ENCODE data around the gene ACOT4.

Gene ACOT4

GRCh38 chr14:73607241-73607640 lies 15.6 kb downstream of the ACOT4 start:
- ATAC-seq, result no peak
- no peak for TF ChIP-seq PPARA (CRISPR knock-in tag; IDR thresholded peaks at IDR 0.05; ENCODE audit: borderline replicate concordance)
- TF ChIP-seq ESRRG (CRISPR knock-in tag; IDR thresholded peaks at IDR 0.05), result no peak
- no peak for TF ChIP-seq POU6F1 (CRISPR knock-in tag; IDR thresholded peaks at IDR 0.05; ENCODE audit: borderline replicate concordance, low read depth)
- no peak for TF ChIP-seq BACH2 (CRISPR knock-in tag; IDR thresholded peaks at IDR 0.05; ENCODE audit: borderline replicate concordance)
- TF ChIP-seq, protein P1, sequence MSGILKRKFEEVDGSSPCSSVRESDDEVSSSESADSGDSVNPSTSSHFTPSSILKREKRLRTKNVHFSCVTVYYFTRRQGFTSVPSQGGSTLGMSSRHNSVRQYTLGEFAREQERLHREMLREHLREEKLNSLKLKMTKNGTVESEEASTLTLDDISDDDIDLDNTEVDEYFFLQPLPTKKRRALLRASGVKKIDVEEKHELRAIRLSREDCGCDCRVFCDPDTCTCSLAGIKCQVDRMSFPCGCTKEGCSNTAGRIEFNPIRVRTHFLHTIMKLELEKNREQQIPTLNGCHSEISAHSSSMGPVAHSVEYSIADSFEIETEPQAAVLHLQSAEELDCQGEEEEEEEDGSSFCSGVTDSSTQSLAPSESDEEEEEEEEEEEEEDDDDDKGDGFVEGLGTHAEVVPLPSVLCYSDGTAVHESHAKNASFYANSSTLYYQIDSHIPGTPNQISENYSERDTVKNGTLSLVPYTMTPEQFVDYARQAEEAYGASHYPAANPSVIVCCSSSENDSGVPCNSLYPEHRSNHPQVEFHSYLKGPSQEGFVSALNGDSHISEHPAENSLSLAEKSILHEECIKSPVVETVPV (CRISPR knock-in tag; IDR thresholded peaks at IDR 0.05), result no peak
- no peak for TF ChIP-seq SNAI2 (CRISPR knock-in tag; IDR thresholded peaks at IDR 0.05)
- TF ChIP-seq GLIS3 (CRISPR knock-in tag; IDR thresholded peaks at IDR 0.05), result no peak
- TF ChIP-seq, protein P2, sequence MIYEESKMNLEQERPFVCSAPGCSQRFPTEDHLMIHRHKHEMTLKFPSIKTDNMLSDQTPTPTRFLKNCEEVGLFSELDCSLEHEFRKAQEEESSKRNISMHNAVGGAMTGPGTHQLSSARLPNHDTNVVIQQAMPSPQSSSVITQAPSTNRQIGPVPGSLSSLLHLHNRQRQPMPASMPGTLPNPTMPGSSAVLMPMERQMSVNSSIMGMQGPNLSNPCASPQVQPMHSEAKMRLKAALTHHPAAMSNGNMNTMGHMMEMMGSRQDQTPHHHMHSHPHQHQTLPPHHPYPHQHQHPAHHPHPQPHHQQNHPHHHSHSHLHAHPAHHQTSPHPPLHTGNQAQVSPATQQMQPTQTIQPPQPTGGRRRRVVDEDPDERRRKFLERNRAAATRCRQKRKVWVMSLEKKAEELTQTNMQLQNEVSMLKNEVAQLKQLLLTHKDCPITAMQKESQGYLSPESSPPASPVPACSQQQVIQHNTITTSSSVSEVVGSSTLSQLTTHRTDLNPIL (CRISPR knock-in tag; IDR thresholded peaks at IDR 0.05; ENCODE audit: low read depth), result no peak
- no peak for TF ChIP-seq RARB (CRISPR knock-in tag; IDR thresholded peaks at IDR 0.05)
- no peak for TF ChIP-seq TCF4 (CRISPR knock-in tag; IDR thresholded peaks at IDR 0.05; ENCODE audit: borderline replicate concordance)
- no peak for TF ChIP-seq ZFP30 (CRISPR knock-in tag; IDR thresholded peaks at IDR 0.05)
- TF ChIP-seq ZNF70 (CRISPR knock-in tag; IDR thresholded peaks at IDR 0.05), result no peak
- TF ChIP-seq ISL1 (CRISPR knock-in tag; IDR thresholded peaks at IDR 0.05), result no peak
- no peak for TF ChIP-seq CSDC2 (CRISPR knock-in tag; IDR thresholded peaks at IDR 0.05)
- TF ChIP-seq ARNTL (CRISPR knock-in tag; IDR thresholded peaks at IDR 0.05; ENCODE audit: borderline replicate concordance, low read depth), result no peak

- TF ChIP-seq ZC3H10 (CRISPR knock-in tag; IDR thresholded peaks at IDR 0.05) (no peak), RARB (CRISPR knock-in tag; IDR thresholded peaks at IDR 0.05) (no peak), SNAI2 (CRISPR knock-in tag; IDR thresholded peaks at IDR 0.05) (no peak), TCF4 (CRISPR knock-in tag; IDR thresholded peaks at IDR 0.05; ENCODE audit: borderline replicate concordance) (no peak), TOX (CRISPR knock-in tag; IDR thresholded peaks at IDR 0.05; ENCODE audit: borderline replicate concordance) (no peak), ZNF8 (CRISPR knock-in tag; IDR thresholded peaks at IDR 0.05) (no peak)
- ATAC-seq, result no peak
Measured at GRCh38 chr14:73610687-73611086, 19.0 kb downstream of the ACOT4 start.

GRCh38 chr14:73612339-73613045 lies 20.8 kb downstream of the ACOT4 start, which contains the start of gene ACOT6:
ACOT6 (plus strand) TSS chr14:73612517; CDS start chr14:73612572, 55 bp downstream.
- TF ChIP-seq, protein P3, sequence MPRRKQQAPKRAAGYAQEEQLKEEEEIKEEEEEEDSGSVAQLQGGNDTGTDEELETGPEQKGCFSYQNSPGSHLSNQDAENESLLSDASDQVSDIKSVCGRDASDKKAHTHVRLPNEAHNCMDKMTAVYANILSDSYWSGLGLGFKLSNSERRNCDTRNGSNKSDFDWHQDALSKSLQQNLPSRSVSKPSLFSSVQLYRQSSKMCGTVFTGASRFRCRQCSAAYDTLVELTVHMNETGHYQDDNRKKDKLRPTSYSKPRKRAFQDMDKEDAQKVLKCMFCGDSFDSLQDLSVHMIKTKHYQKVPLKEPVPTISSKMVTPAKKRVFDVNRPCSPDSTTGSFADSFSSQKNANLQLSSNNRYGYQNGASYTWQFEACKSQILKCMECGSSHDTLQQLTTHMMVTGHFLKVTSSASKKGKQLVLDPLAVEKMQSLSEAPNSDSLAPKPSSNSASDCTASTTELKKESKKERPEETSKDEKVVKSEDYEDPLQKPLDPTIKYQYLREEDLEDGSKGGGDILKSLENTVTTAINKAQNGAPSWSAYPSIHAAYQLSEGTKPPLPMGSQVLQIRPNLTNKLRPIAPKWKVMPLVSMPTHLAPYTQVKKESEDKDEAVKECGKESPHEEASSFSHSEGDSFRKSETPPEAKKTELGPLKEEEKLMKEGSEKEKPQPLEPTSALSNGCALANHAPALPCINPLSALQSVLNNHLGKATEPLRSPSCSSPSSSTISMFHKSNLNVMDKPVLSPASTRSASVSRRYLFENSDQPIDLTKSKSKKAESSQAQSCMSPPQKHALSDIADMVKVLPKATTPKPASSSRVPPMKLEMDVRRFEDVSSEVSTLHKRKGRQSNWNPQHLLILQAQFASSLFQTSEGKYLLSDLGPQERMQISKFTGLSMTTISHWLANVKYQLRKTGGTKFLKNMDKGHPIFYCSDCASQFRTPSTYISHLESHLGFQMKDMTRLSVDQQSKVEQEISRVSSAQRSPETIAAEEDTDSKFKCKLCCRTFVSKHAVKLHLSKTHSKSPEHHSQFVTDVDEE (CRISPR knock-in tag; IDR thresholded peaks at IDR 0.05), result 0 out of 2 replicates have a peak, but pooled peaks have one; percentile 36
- TF ChIP-seq TOX (CRISPR knock-in tag; IDR thresholded peaks at IDR 0.05; ENCODE audit: borderline replicate concordance) (no peak), ZFP3 (CRISPR knock-in tag; IDR thresholded peaks at IDR 0.05) (peak; percentile 88)
- ATAC-seq, result peak; percentile 97

GRCh38 chr14:73613046-73613383 lies 21.3 kb downstream of the ACOT4 start:
- ATAC-seq, result peak; percentile 49
- no peak for TF ChIP-seq ZFP3 (CRISPR knock-in tag; IDR thresholded peaks at IDR 0.05)
- no peak for TF ChIP-seq TOX (CRISPR knock-in tag; IDR thresholded peaks at IDR 0.05; ENCODE audit: borderline replicate concordance)

Measured in SK-N-SH treated with all-trans-retinoic acid at 6 μM for 48 hours (cell line).